Rectal smooth muscle tissue (tissue), 1 donor: Measurements from ENCODE around the gene KCND3.

ENCODE experiments used
- H3K27ac ChIP-seq: one replicate; pipeline ENCODE4 v1.7.0; 2013; ENCODE audit warnings: low read depth, low read length, inconsistent platforms
- H3K27me3 ChIP-seq: one replicate; pipeline ENCODE4 v1.7.0; 2013; ENCODE audit warnings: low read length; ENCODE audit not compliant: control insufficient read depth, insufficient read depth
- H3K36me3 ChIP-seq: one replicate; pipeline ENCODE4 v1.7.0; 2013; ENCODE audit warnings: low read length; ENCODE audit not compliant: control insufficient read depth, insufficient read depth
- H3K4me1 ChIP-seq: one replicate; pipeline ENCODE4 v1.7.0; 2013; ENCODE audit warnings: low read length; ENCODE audit not compliant: control insufficient read depth, insufficient read depth
- H3K4me3 ChIP-seq: one replicate; pipeline ENCODE4 v1.7.0; 2013; ENCODE audit warnings: low read length
- H3K9ac ChIP-seq: one replicate; pipeline ENCODE4 v1.7.0; 2013; ENCODE audit warnings: low read length

KCND3 gene

GRCh38 chr1:111819566-111820263 is 169.8 kb downstream of the KCND3 start:
- Histone ChIP-seq H3K4me3 (no peak overlapping the region), H3K36me3 (no peaks in the 10 kb centered on the region), H3K27me3 (no peaks in the 10 kb centered on the region), H3K27ac (no peak overlapping the region), H3K9ac (no peak overlapping the region), H3K4me1 (no peaks in the 10 kb centered on the region)

- no peak overlapping the region for H3K27ac ChIP-seq
- H3K9ac ChIP-seq = no peak overlapping the region
- no peaks in the 10 kb centered on the region for H3K27me3 ChIP-seq
- no peaks in the 10 kb centered on the region for H3K4me1 ChIP-seq
- H3K36me3 ChIP-seq = no peaks in the 10 kb centered on the region
- H3K4me3 ChIP-seq = no peak overlapping the region
Observed at GRCh38 chr1:111818546-111818945, 170.9 kb downstream of the KCND3 start.

GRCh38 chr1:111818081-111818480 is 171.4 kb downstream of the KCND3 start:
- H3K9ac ChIP-seq = no peak overlapping the region

GRCh38 chr1:111814642-111815041 is 174.8 kb downstream of the KCND3 start:
- Histone ChIP-seq H3K27me3 (no peaks in the 10 kb centered on the region), H3K9ac (no peak overlapping the region), H3K27ac (no peak overlapping the region), H3K4me1 (no peaks in the 10 kb centered on the region), H3K4me3 (no peak overlapping the region), H3K36me3 (no peaks in the 10 kb centered on the region)

More at GRCh38 chr1:111818081-111818480, 171.4 kb downstream of the KCND3 start:
- Histone ChIP-seq H3K27ac (no peak overlapping the region), H3K4me3 (no peak overlapping the region), H3K27me3 (no peaks in the 10 kb centered on the region), H3K4me1 (no peaks in the 10 kb centered on the region), H3K36me3 (no peaks in the 10 kb centered on the region)

- H3K27me3 ChIP-seq = no peaks in the 10 kb centered on the region
- H3K9ac ChIP-seq = no peak overlapping the region
- no peaks in the 10 kb centered on the region for H3K36me3 ChIP-seq
- H3K4me1 ChIP-seq = no peaks in the 10 kb centered on the region
- H3K4me3 ChIP-seq = no peak overlapping the region
- H3K27ac ChIP-seq = no peak overlapping the region
Observed at GRCh38 chr1:111814305-111814628, 175.2 kb downstream of the KCND3 start.

GRCh38 chr1:111813440-111814304 is 175.8 kb downstream of the KCND3 start:
- Histone ChIP-seq H3K27me3 (no peaks in the 10 kb centered on the region), H3K36me3 (no peaks in the 10 kb centered on the region), H3K4me1 (no peaks in the 10 kb centered on the region), H3K27ac (no peak overlapping the region), H3K4me3 (no peak overlapping the region), H3K9ac (no peak overlapping the region)

- H3K9ac ChIP-seq = no peak overlapping the region
- no peaks in the 10 kb centered on the region for H3K27me3 ChIP-seq
- H3K27ac ChIP-seq = no peak overlapping the region
- H3K4me1 ChIP-seq = no peaks in the 10 kb centered on the region
- no peak overlapping the region for H3K4me3 ChIP-seq
- no peaks in the 10 kb centered on the region for H3K36me3 ChIP-seq
Observed at GRCh38 chr1:111812306-111812705, 177.2 kb downstream of the KCND3 start.

- Histone ChIP-seq H3K4me1 (no peaks in the 10 kb centered on the region), H3K27ac (no peak overlapping the region), H3K4me3 (no peak overlapping the region), H3K9ac (no peak overlapping the region), H3K27me3 (no peaks in the 10 kb centered on the region), H3K36me3 (no peaks in the 10 kb centered on the region)
Observed at GRCh38 chr1:111811891-111812290, 177.6 kb downstream of the KCND3 start.

- Histone ChIP-seq H3K27me3 (no peaks in the 10 kb centered on the region), H3K27ac (no peak overlapping the region), H3K9ac (no peak overlapping the region)
Observed at GRCh38 chr1:111805251-111805650, 184.2 kb downstream of the KCND3 start.

GRCh38 chr1:111804776-111805175 is 184.7 kb downstream of the KCND3 start:
- no peak overlapping the region for H3K27ac ChIP-seq

More at GRCh38 chr1:111805251-111805650, 184.2 kb downstream of the KCND3 start:
- no peaks in the 10 kb centered on the region for H3K4me1 ChIP-seq
- H3K4me3 ChIP-seq = no peak overlapping the region
- no peaks in the 10 kb centered on the region for H3K36me3 ChIP-seq

GRCh38 chr1:111803951-111804350 is 185.5 kb downstream of the KCND3 start:
- no peak overlapping the region for H3K4me3 ChIP-seq
- no peaks in the 10 kb centered on the region for H3K36me3 ChIP-seq
- H3K9ac ChIP-seq = no peak overlapping the region
- no peak overlapping the region for H3K27ac ChIP-seq
- no peaks in the 10 kb centered on the region for H3K27me3 ChIP-seq
- no peaks in the 10 kb centered on the region for H3K4me1 ChIP-seq

More at GRCh38 chr1:111804776-111805175, 184.7 kb downstream of the KCND3 start:
- Histone ChIP-seq H3K27me3 (no peaks in the 10 kb centered on the region), H3K36me3 (no peaks in the 10 kb centered on the region), H3K9ac (no peak overlapping the region), H3K4me3 (no peak overlapping the region), H3K4me1 (no peaks in the 10 kb centered on the region)

- H3K9ac ChIP-seq = no peak overlapping the region
- H3K27ac ChIP-seq = no peak overlapping the region
- H3K4me3 ChIP-seq = no peak overlapping the region
- no peaks in the 10 kb centered on the region for H3K36me3 ChIP-seq
- no peaks in the 10 kb centered on the region for H3K4me1 ChIP-seq
- no peaks in the 10 kb centered on the region for H3K27me3 ChIP-seq
Observed at GRCh38 chr1:111802984-111803383, 186.5 kb downstream of the KCND3 start.
